Cerebellar nuclear complex (tissue), 1 donor: ENCODE measurements around the gene MDN1.
A peak's percentile ranks its signal among the peaks of the same experiment; 100 is the strongest.

Experiments used
- DNase-seq, 2 experiments: peaks; one replicate each; lab custom pipeline; 2025; lab: John Stamatoyannopoulos, UW

The MDN1 gene

DNA sequence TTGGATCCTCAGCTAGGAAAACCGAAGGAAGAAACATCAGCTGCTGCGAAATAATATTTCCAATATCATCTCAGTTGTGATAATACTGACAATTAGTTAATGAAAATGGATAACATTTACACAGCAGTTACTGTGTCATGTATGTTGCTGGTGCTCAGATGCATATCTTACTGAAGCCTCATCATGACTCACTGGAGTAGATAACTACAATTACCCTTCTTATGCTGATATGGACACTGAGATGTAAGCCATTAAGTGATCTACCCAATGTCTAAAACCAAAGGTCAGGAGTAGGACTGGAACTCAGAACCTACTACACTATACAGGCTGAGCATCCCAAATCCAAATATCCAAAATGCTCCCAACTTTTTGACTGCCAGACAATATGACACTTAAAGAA, 126.4 kb downstream of the MDN1 start:
- DNase-seq, result no peak

DNA sequence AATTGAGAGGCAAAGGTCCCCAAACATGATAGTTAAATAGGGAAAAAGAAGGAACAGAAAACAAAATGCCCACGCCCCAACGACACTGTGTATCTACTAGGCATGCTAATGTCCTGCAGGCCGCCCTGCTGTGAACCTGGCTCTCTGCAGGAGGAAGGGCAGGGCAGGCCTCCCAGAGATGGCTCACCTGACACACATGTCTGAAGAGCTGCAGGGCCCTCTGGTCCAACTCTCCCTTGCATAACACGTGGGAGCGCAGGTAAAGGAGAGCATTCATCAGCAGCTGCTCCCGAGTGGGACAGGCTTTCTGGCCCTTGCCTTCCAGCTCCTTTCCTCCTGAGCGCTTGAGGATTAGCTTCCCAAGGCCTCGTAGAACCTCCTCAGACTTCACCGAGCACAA, 127.3 kb downstream of the MDN1 start:
- DNase-seq, result no peak

DNA sequence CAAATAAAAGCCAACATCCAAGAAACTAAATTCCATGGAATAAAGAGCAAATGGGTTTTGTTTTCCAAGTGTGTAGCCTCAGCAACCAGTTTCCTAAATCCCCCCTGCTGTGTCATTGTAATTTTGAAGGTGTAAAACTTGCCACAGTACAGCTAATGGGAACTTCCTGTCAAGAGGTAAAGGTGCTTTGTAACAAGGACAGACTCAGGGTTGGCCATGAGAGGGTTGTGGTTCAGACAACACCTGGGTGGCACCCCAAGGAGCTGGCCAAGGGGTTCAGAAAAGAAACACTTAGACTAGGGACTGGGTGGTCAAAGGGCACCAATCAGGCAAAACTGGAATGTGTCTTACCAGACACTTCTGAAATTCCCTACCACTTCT, 128.7 kb downstream of the MDN1 start:
- DNase-seq, result no peak

DNA sequence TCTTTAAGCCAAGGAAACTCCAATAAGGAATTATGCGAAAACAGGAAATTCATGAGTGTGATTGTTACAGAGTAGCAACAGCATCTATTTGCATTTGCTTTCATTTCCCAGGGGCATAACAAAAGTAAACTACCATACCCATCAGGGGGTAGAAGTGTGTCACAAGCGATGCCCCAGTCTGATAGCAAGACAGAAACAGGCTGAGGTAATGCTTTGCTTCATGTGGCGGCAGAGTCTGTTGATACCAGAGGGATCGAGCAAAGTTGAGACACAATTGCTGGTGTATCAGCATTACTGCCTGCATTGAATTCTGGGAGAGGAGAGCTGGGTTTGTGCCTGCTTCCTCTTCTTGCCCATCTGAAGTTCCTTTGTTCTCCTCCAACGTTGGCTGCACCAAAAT, 129.9 kb downstream of the MDN1 start:
- DNase-seq, result no peak

DNA sequence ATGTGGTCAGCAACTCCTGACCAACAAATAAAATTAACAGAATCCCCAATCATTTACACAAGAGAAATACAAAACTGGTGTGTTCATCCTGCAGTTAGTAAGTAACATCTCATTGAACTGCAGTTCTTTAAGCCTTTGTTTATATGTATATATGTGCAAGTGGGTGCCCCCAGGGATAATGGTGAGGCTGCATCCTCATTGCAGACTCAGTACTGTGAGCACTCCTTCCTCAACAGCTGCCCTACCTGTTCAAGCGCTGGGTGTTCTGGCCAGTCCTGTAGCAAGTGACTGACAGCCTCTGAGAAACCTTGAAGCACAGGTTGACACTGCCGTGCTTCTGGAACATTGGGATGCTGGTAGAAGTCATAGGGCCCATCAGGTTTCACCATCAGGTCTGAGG, 131.3 kb downstream of the MDN1 start:
- no peak for DNase-seq

DNA sequence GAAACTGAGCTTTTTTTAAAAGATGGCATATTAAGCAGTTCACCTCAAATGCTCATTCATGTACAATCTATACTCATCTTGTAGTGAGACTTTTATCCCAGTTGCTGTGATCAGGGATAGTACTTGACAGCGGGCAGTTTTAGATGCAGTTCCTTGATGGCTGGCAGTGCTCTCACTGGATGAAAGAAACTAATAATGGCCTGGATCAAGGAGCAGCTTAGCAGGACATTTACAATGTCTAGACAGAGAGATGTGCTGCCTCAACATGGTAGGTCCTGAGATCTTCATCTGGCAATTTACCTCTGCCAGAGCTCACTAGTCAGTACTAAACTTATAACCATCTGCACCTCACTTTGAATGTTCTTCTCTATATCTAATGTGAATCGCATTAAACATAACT, 134.3 kb downstream of the MDN1 start:
- DNase-seq, result no peak

DNA sequence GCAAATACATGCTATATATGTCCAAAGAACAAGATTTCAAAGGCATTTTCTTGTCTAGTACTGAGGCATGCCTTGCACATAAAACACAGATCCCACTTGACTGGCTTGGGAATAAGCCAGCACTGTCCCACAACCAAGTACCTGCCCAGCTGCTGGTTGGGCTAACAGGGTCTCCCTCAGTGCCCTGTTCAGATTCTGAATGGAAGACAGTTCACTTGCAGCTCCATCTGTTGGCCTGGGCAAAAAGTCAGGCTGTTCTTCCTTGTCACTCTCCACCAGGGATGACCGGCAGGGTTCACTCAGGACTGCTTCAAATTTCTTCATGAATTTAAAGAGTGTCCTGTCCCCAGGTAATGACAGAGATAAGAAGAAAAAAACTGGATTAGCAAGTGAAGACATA, 136.6 kb downstream of the MDN1 start:
- no peak for DNase-seq

DNA sequence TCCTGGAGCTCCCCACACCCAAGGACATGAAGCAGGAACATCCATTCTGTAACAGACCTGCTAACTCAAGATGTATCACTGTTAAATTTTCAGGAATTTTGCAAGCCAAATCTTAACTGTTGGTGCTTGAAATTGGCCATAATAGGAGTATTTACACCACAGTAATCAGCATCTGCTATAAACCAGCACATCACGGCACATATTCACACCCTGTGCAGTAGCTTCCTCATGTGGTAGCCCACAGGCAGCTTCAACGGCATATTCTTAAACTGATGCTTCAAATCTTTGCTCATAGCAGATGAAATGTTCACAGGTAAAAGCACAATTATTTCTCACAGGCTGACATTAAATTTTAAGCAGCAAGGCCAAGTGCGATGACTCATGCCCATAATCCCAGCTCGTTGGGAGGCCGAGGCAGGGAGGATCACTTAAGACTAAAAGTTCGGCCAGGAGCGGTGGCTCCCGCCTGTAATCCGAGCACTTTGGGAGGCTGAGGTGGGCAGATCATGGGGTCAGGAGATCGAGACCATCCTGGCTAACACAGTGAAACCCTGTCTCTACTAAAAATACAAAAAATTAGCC, 137.5 kb downstream of the MDN1 start:
- DNase-seq, result no peak

DNA sequence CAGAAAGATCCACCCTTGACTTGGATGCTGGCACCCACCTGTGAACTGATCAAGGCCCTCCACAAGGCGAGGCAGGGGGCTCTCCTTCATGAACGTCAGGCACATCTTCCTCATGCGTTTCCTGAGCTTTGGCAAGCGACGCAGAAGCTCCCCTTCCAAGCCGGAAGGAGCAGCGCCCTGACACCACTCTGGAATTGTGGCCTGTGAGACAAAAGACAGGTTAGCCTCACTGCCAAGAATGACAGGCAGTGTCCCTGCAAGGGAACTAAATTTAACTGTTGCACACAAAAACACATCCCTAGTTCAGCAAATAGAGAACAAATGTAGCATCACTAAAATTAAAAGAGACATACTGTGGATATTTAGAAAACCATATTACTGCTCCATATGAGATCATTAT, 139.0 kb downstream of the MDN1 start:
- no peak for DNase-seq

DNA sequence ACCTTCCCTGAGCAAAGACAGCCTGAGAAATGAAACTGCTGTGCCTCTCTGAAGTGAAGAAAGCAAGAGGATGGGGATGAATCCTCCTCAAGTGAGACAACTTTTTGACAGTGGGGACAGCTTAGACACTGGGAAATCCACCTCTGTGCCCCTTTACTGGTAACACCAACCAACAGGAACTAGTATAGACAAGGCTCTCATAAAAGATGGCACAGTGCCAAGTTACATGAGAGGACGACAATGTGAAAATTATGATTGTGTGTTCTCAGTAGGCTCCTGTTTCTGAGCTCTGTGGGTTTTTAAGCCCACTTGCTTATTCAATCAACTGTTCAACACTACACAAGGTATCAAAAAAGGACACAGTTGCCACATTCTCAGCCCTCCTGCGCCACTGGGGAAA, 139.4 kb downstream of the MDN1 start:
- DNase-seq, result no peak

DNA sequence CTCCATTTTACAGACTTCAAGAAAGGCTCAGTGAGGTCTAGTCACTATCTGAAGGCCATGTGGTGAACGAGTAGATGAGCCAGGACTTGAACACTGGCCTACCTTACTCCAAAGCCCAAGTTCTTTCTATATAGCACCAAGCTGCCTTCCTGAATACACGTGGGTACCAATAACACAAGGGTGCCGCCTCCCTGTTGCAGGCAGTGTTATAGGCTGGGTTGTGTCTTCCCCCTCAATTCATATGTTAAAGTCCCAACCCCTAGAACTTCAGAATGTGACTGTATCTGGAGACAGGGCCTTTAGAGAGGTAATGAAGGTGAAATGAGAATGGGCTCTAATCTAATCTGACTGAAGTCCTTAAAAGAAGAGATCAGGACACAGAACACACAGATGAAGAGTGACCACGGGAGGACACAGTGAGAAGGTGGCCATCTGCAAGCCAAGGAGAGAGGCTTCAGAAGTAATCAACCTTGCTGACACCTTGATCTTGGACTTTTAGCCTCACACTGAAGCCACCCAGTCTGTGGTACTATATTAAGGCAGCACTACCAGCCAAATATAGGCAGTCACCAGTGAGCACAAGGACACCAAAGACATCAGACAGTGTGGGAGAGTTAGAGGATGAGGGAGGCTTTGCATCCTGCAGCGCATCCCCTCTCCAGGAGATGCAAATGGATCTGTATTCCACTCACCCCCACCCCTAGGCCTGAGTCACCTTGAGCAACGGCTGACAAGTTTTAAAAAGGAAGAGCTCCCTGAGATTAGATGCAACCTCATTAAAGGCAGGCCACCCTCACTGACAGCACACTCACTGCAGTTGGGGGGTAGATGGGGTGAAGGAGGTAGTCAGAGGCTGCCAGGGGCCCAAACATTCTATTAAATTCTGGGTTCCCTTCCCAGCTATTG, 140.1 kb downstream of the MDN1 start:
- no peak for DNase-seq

DNA sequence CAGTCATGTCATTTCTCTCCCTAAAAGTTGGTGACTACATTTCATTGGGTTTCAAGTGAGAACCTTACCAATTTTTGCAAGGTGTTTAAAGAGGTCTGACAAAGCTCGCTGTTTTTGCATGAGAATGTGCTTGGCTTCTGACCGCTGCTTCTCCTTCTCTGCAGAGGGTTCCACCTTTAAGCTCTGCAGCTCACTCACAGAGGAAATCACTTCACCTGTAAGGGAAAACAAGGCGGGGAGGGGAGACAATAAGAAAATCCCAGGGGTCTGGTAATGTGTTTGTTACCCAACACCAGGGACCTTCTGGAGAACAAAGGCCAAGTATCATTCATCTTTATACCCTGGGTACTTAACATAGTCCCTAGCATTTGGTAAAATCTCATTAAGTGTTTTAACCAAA, 141.1 kb downstream of the MDN1 start:
- DNase-seq, result no peak

DNA sequence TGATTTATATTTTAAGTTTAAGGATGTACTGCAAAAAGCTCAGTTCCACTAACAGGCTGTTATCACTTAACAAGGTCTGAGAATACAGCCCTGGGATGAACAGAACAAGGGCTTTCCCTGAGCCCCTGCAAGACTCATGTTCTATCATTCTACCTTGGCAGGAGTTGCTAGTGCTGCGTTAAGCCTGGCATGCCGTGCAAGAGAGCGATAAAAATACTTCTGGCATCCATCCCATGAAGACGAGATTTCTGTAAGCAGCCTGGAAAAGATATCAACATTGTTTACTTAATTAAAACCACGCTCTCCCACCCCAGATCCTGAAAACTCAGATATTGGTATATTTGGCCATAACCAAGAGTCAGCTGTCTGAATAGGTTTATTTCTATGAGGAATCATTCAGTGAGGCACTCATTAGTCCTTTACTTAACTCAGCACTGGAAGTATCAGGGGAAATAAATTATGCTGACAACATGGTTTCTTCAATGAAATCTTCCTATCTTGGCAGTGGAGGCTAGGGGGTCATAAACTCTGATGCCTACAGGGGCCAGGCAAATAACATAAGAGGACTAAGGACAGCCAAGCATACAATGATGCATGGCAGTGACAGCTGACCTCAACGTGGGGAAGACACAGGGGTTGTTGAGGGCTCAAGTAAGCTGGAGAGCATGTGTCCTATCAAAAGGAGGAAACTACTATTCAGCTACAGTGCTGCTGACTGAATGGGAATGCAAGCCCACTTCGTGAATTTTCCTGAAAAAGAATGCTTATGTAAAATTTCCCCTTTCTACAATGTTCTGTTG, 143.4 kb downstream of the MDN1 start:
- DNase-seq, result peak in 1 of 2 experiments; percentile 3

DNA sequence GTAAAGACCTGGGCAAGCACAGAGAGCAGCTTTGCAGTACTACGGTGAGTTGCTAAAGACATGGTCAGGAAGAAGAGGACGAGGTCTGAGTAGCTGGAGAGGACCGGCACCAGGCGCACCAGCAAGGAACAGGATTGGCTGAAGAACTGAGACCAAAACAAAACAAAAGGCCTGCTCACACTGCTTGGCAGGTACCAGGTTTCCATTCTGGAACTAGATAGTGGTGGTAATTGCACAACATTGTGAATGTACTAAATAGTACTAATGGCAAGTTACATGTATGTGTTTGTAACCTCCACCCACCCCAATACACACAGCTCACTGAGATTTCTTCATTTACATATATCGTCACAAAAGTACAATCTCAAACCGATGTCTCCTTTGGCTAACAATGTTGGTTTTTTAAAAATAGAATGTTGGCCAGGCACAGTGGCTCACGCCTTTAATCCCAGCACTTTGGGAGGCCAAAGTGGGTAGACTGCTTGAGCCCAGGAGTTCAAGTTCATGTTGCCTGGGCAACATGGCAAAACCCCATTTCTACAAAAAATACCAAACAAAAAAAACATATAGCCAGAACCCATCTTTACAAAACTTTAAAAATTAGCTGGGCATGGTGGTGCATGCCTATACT, 148.5 kb downstream of the MDN1 start:
- DNase-seq, result no peak

DNA sequence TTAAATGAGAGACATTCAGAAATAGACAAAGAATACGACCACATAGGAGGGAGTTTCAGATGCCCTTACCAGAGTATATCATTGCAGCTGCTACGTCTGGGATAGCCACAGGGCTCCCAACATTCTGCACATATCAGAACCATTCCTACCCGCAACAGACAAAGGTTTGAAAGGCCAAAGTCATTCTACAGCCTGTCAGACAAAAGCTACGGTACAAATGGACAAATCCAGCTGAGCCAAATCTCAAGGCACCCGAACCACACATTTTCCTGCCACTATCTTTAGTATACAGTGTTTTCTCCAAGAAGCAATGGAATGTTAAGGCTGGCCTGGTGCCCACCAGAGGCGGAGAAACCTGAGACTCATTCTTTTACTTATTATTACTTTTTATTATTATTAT, 150.6 kb downstream of the MDN1 start:
- DNase-seq, result no peak

DNA sequence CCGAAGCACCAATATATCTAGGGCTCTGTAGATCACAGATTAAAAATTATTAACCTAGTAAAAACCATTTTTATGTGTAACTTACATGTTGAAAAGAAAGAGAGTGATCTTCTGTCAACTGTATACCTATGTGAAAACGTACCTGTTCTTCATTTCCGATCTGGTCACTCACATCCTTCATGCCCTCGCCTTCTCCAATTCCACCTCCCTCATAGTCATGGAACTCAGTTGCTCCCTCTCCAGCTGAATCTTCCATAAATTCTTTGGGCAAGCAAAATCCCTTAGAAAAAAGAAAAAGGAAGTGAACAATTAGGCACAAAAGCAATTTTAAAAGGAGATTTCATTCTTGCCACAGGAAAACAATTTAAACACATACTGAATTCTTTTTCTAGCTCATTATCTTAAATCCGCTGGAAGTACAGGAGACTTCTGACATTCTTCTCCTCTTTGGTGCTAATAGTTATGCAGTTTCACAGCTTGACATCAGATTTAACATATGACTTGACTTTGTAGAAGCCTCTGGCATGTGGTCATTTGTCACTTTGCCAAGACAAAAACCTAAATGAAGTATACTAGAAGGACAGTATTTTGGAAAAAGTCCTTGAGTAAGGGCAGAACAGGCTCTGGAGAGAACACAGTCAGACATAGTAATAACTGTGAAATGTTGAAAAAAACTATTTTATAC, 151.6 kb downstream of the MDN1 start:
- DNase-seq, result no peak

DNA sequence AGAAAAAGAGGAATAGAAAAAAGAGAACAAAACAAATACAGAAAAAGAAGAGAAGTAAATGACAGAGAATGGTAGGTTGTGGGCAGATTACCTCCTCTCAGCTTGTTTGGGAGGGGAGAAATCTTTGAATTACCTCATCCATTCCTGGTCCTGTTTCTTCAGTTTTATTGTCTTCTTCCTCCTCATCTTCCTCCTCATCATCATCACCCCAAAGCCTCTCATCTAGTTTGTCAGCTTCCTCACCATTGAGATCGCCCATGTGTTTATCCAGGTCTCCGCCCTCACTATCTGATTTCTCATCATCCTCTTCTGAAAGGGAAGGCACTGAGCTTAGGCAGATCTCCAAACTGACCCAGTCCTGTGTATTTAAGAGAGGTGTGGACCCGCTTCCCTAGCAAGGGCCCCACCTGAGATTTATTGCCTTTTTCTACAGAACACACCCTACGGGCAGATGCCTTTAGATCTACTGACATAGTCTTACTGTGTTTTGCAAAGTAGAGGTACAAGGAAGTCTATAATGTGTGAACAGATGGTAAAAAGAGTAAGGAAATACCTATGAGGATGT, 156.9 kb downstream of the MDN1 start:
- DNase-seq, result no peak

DNA sequence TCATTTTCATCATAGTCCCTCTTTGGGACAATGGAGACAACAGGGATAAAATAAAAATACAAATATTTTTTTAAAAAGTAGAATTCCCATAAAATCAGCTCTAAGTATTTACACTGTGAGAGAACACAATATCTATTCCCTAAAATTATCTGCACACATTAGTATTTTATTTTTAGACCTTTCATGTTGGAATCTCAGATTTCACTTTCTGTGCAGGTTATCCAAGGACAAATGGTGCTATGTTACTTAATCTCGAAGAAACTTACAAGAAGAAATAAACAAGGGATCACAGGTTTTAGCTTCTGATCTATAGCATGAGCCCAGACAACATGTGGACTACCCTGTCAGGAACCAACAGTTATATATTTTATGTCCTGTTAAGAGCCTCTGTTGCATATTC, 158.0 kb downstream of the MDN1 start:
- DNase-seq, result no peak

DNA sequence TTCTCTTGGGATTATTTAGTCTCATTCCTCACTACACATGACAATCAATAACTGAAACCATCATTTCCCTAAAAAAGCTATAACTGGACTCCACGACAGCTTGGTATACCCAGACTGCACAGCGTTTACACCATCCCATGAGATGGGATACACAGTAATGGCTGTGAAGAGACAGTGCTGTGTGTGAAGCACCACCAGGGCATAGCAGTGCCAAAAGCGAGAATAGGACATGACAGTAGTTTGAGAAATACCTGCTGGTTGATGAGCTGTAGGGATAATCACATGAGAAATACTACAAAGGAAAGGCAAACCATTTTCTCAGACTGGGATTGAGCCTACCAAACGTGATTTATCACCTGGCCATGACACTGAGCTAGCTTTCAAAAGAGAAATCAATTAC, 158.6 kb downstream of the MDN1 start:
- no peak for DNase-seq

DNA sequence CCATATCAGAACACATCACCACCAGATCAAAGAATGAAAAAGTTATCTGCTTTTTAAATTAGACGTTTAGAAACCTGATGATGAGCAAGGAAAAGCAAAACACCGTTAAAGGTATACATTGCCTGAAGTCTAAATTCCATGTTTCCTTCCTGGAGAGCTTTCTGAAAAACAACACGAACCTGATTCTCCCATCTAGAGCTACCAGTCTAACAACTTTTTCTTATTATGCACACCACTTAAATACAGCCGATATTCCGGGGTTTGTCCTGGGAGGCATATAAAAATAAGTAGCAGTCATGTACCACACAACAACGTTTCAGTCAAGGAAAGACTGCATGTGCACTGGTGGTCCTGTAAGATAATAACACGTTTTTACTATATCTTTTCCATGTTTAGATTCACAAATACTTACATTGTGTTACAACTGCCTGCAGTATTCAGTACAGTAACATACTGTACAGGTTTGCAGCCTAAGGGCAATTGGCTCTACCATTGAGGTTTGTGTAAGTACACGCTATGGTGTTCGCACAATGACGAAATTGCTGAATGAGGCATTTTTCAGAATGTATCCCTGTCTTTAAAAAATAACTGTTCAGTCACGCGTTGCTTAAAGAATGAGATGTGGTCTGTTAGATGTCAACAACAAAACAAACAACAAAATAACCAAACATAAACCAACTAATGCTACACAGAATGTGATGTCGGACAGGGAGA, 162.0 kb downstream of the MDN1 start:
- no peak for DNase-seq

DNA sequence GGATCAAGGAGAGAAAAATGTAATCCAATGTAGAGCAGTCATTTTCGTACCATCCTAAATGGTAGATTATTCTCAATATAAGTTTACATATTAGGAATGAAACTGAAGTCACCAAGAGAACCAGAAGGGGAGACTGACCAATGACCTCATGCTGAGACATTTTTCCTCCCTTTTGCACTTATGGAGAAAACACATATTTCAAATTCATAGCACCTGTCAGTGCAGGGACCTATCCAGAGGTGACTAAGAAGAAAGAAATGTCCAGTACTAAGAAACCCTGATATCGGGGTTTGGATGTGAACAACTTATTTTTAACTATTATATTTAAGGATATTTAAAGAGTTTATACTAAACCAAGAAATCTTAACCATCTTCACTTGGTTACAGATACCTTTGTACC, 164.5 kb downstream of the MDN1 start:
- no peak for DNase-seq
